ENCODE results near the gene ARHGAP22.

DNA sequence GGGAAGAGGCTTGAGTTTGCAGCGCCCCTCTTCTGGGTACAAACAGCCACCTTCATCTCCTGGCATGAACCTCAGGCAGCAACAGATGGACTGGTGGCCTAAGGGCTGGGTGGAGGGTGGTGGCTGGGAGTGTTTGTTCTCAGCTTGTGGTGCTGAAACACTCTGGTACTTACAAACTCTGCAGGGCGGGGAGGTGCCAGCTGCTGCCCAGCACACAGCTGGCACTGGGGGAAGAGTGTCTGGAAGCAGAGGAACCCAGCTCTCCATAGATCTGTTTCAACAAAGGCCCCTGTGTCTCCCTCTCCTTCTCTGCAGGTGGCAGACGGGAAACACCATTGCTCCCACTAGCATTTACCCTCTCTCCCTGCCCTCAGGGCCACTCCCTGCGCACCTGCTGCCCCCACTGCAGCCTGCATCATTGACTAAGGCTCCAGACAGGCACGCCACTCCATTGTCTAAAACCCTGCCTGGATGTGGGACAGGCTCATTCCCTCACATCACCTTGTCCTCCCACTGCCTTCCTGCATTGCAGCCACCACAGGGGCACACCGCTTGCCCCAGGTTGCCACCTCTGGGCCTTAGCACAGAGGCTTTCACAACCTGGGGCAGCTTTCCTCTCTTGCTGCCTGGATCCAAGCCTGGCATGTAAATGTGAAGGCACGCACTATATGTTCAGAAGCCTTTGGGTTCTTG lies 6.5 kb downstream of the ARHGAP22 start:
- TF ChIP-seq, protein P1, sequence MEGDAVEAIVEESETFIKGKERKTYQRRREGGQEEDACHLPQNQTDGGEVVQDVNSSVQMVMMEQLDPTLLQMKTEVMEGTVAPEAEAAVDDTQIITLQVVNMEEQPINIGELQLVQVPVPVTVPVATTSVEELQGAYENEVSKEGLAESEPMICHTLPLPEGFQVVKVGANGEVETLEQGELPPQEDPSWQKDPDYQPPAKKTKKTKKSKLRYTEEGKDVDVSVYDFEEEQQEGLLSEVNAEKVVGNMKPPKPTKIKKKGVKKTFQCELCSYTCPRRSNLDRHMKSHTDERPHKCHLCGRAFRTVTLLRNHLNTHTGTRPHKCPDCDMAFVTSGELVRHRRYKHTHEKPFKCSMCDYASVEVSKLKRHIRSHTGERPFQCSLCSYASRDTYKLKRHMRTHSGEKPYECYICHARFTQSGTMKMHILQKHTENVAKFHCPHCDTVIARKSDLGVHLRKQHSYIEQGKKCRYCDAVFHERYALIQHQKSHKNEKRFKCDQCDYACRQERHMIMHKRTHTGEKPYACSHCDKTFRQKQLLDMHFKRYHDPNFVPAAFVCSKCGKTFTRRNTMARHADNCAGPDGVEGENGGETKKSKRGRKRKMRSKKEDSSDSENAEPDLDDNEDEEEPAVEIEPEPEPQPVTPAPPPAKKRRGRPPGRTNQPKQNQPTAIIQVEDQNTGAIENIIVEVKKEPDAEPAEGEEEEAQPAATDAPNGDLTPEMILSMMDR (IDR thresholded peaks at IDR 0.05), result no peak
- TF ChIP-seq ZFX (IDR thresholded peaks at IDR 0.05; ENCODE audit: borderline replicate concordance), result no peak
